Neuronal stem cell (in vitro differentiated cells): ENCODE data around the gene CYP20A1.

ENCODE experiments used
- DNase-seq: peaks from one replicate; pipeline ENCODE4 v3.0.0-alpha.2; 2013; ENCODE audit warnings: low spot score
- H2AFZ ChIP-seq: one replicate; pipeline ENCODE4 v1.6.1; 2013; ENCODE audit warnings: mild to moderate bottlenecking, low read length, inconsistent platforms
- H2AK5ac ChIP-seq: 2 replicates; pipeline ENCODE4 v1.6.1; 2013; ENCODE audit warnings: low read depth, mild to moderate bottlenecking, inconsistent platforms, low read length, moderate library complexity, mixed read lengths
- H2BK120ac ChIP-seq: 2 replicates; pipeline ENCODE4 v1.6.1; 2013; ENCODE audit warnings: low read depth, mild to moderate bottlenecking, inconsistent platforms, low read length, moderate library complexity, mixed read lengths
- H2BK12ac ChIP-seq: one replicate; pipeline ENCODE4 v1.6.1; 2013; ENCODE audit warnings: low read length, inconsistent platforms
- H2BK15ac ChIP-seq: 2 replicates; pipeline ENCODE4 v1.6.1; 2013; ENCODE audit warnings: mild to moderate bottlenecking, low read length, inconsistent platforms, mixed read lengths
- H2BK5ac ChIP-seq: one replicate; pipeline ENCODE4 v1.6.1; 2013; ENCODE audit warnings: inconsistent platforms, mild to moderate bottlenecking, low read length, moderate library complexity
- H3K14ac ChIP-seq: one replicate; pipeline ENCODE4 v1.6.1; 2013; ENCODE audit warnings: low read length, inconsistent platforms
- H3K18ac ChIP-seq: 2 replicates; pipeline ENCODE4 v1.6.1; 2013; ENCODE audit warnings: low read length, inconsistent platforms
- H3K23ac ChIP-seq: 2 replicates; pipeline ENCODE4 v1.6.1; 2013; ENCODE audit warnings: low read depth, mild to moderate bottlenecking, mixed read lengths, low read length, inconsistent platforms; ENCODE audit not compliant: poor library complexity
- H3K27ac ChIP-seq: replicated peaks from 3 replicates; pipeline ENCODE4 v1.5.1; 2013; ENCODE audit warnings: low read length, inconsistent platforms
- H3K27me3 ChIP-seq, 3 experiments: 2 replicates each; pipeline ENCODE4 v1.6.1; 2013; ENCODE audit warnings: low read length in 3 of 3, mild to moderate bottlenecking in 2 of 3, inconsistent platforms in 1 of 3, low read depth in 1 of 3, mixed read lengths in 1 of 3, moderate library complexity in 1 of 3; ENCODE audit not compliant: control insufficient read depth in 3 of 3, insufficient read depth in 3 of 3
- H3K36me3 ChIP-seq, 2 donors: replicated peaks in 1 of 2; 2 replicates each; pipeline ENCODE4 v1.6.1; 2013; ENCODE audit warnings: low read length in 2 of 2; ENCODE audit not compliant: control insufficient read depth in 2 of 2, insufficient read depth in 2 of 2
- H3K4ac ChIP-seq: 2 replicates; pipeline ENCODE4 v1.6.1; 2013; ENCODE audit warnings: inconsistent platforms, mild to moderate bottlenecking, low read length, moderate library complexity
- H3K4me1 ChIP-seq, 2 donors: 1 replicate in 1 of 2; 2 replicates in 1 of 2; pipeline ENCODE4 v1.6.1; 2013; ENCODE audit warnings: low read length in 2 of 2, low read depth in 1 of 2; ENCODE audit not compliant: control insufficient read depth in 2 of 2, insufficient read depth in 1 of 2
- H3K4me2 ChIP-seq: one replicate; pipeline ENCODE4 v1.6.1; 2013; ENCODE audit warnings: mild to moderate bottlenecking, low read length, inconsistent platforms; ENCODE audit not compliant: insufficient read depth, poor library complexity, severe bottlenecking
- H3K4me3 ChIP-seq, 2 donors: 2 replicates each; pipeline ENCODE4 v1.5.1; 2013; ENCODE audit warnings: low read length in 2 of 2, mild to moderate bottlenecking in 2 of 2, inconsistent platforms in 1 of 2, moderate library complexity in 1 of 2
- H3K79me1 ChIP-seq: one replicate; pipeline ENCODE4 v1.6.1; 2013; ENCODE audit warnings: low read depth, mild to moderate bottlenecking, inconsistent platforms, low read length, moderate library complexity
- H3K9ac ChIP-seq: one replicate; pipeline ENCODE4 v1.6.1; 2013; ENCODE audit warnings: mild to moderate bottlenecking, low read depth, low read length, inconsistent platforms; ENCODE audit not compliant: poor library complexity
- H3K9me3 ChIP-seq, 2 donors: replicated peaks in 1 of 2; 2 replicates each; pipeline versions ENCODE3 to v1.6.1; 2013; ENCODE audit warnings: low read length in 2 of 2, mild to moderate bottlenecking in 2 of 2, inconsistent platforms in 1 of 2, low read depth in 1 of 2, mixed read lengths in 1 of 2, moderate library complexity in 1 of 2; ENCODE audit not compliant: control insufficient read depth in 2 of 2, insufficient read depth in 1 of 2
- H4K8ac ChIP-seq: one replicate; pipeline ENCODE4 v1.6.1; 2013; ENCODE audit warnings: low read depth, mild to moderate bottlenecking, inconsistent platforms, low read length, moderate library complexity
- H4K91ac ChIP-seq: one replicate; pipeline ENCODE4 v1.6.1; 2013; ENCODE audit warnings: low read length, low read depth, mild to moderate bottlenecking, inconsistent platforms; ENCODE audit not compliant: poor library complexity
- WGBS, 2 donors: extraction: QIAGEN DNeasy Blood & Tissue Kit; methylation state at CpG; one replicate each; pipeline ENCODE4 v1.1.7; 2013; ENCODE audit warnings: missing lambda C conversion rate in 2 of 2, mixed read lengths in 1 of 2; ENCODE audit not compliant: insufficient read length in 2 of 2, insufficient replicate concordance in 1 of 2; ENCODE audit errors: extremely low coverage in 2 of 2; 5-methylcytosine and 5-hydroxymethylcytosine counted together

CYP20A1 gene

DNA sequence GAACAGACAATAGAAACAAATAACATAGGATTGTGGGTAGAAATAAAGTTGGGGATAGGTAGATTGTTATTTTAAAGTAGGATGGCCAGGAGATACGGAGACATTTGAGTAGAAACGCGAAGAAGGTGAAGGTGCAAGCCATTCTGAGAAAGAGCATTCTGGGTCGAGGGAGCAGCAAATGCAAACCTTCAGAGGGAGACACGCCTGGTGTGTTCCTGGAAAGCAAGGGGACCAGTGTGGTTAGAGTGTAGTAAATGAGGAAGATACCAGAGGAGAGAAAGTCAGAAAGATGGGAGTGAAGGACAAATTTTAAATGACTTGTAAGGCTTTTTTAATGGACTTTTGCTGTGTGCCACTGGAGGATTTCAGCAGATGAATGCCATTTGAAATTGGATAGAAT lies 1.7 kb downstream of the CYP20A1 start:
- 100% methylated on average over 1 to 2 of the region's 5 CpGs for WGBS, 2 donors
- no peak overlapping the region for H2AFZ ChIP-seq
- no peaks in the 10 kb centered on the region for H3K27me3 ChIP-seq
- no peak overlapping the region for H4K8ac ChIP-seq
- peaks cover 2 to 3% of the 10 kb centered on the region in 2 donors for H3K4me1 ChIP-seq
- H3K4me2 ChIP-seq: no peak overlapping the region
- no peak for DNase-seq
- no peak overlapping the region for H3K4ac ChIP-seq
- no peak overlapping the region for H3K4me3 ChIP-seq
- no peak overlapping the region for H2AK5ac ChIP-seq
- no peak overlapping the region for H2BK15ac ChIP-seq
- no peak overlapping the region for H4K91ac ChIP-seq
- H3K79me1 ChIP-seq: peaks cover 3% of the 10 kb centered on the region
- H3K27ac ChIP-seq: no peak overlapping the region
- H3K23ac ChIP-seq: no peak overlapping the region
- no peak overlapping the region for H2BK5ac ChIP-seq
- no peaks in the 10 kb centered on the region for H3K9me3 ChIP-seq
- H3K18ac ChIP-seq: no peak overlapping the region
- H3K9ac ChIP-seq: no peak overlapping the region
- no peak overlapping the region for H3K14ac ChIP-seq
- H2BK120ac ChIP-seq: no peak overlapping the region
- H2BK12ac ChIP-seq: no peak overlapping the region
- H3K36me3 ChIP-seq: peaks cover 0 to 37% of the 10 kb centered on the region in 2 donors

DNA sequence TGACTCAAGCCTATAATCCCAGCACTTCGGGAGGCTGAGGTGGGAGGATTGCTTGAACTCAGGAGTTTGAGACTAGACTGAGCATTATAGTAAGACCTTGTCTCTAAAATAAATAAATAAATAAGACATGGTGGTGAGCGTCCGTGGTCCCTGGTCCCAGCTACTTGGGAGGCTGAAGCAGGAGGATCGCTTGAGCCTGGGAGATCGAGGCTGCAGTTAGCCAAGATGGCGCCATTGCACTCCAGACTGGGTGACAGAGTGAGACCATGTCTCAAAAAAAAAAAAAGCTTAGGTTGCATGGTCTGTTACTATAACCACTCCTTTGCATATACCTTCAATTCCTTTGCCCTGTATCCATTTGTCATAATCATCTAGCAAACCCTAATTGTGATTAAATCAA lies 3.7 kb downstream of the CYP20A1 start:
- Histone ChIP-seq H3K79me1 (peaks cover 3% of the 10 kb centered on the region), H3K9ac (no peak overlapping the region), H3K27me3 (no peaks in the 10 kb centered on the region), H3K4ac (no peak overlapping the region), H3K14ac (no peak overlapping the region), H4K91ac (no peak overlapping the region), H2BK15ac (no peak overlapping the region), H4K8ac (no peak overlapping the region), H3K36me3 (peaks cover 2 to 57% of the 10 kb centered on the region in 2 donors), H2BK5ac (no peak overlapping the region), H2BK120ac (no peak overlapping the region), H3K4me1 (peaks cover 2 to 3% of the 10 kb centered on the region in 2 donors), H3K4me2 (no peak overlapping the region), H2BK12ac (no peak overlapping the region), H3K9me3 (no peaks in the 10 kb centered on the region), H3K18ac (no peak overlapping the region), H3K27ac (no peak overlapping the region), H2AFZ (no peak overlapping the region), H3K4me3 (no peak overlapping the region), H3K23ac (no peak overlapping the region), H2AK5ac (no peak overlapping the region)
- no CpG with 5 or more reads among the region's 6 CpGs for WGBS, 2 donors
- no peak for DNase-seq

DNA sequence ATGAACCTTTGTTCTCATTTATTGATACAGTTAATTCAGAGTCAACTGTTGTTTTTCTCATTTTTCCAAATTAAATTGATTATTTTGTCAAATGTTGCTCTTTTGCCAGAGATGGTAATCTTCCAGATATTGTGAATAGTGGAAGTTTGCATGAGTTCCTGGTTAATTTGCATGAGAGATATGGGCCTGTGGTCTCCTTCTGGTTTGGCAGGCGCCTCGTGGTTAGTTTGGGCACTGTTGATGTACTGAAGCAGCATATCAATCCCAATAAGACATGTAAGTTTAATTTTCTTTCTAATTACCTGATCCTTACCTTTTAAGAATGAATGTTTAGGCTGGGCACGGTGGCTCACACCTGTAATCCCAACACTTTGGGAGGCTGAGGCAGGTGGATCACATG lies 7.8 kb downstream of the CYP20A1 start:
- no CpG with 5 or more reads among the region's 3 CpGs for WGBS, 2 donors
- DNase-seq: no peak

DNA sequence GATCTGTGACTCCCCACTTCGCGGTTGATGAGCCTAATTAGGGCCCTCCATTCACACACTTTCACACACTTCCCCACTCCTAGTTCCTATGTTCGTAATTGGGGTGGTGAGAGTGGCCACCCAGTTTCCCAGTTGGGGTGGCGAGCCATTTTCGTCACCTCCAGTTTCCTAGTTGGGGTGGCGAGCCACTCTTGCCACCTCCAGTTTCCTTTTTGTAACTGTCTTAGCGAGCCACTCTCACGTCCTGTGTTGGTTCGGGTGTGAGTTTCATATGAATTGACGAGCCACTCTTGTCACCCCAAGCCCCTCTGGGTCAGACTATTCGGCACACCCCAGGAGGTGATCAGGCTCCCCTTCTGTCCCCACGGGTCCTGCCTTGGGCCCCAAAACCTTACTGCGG lies 14.0 kb downstream of the CYP20A1 start:
- Histone ChIP-seq H3K4ac (no peak overlapping the region), H3K79me1 (no peaks in the 10 kb centered on the region), H4K8ac (no peak overlapping the region), H3K9ac (no peak overlapping the region), H2BK120ac (no peak overlapping the region), H2BK5ac (no peak overlapping the region), H3K27me3 (no peaks in the 10 kb centered on the region), H3K4me2 (no peak overlapping the region), H3K18ac (no peak overlapping the region), H3K4me3 (no peak overlapping the region), H3K36me3 (peaks cover 4 to 89% of the 10 kb centered on the region in 2 donors), H3K9me3 (peaks cover 0 to 2% of the 10 kb centered on the region in 2 donors), H2AK5ac (no peak overlapping the region), H2AFZ (no peak overlapping the region), H3K23ac (no peak overlapping the region), H3K4me1 (no peaks in the 10 kb centered on the region), H3K14ac (no peak overlapping the region), H3K27ac (no peak overlapping the region), H2BK12ac (no peak overlapping the region), H4K91ac (no peak overlapping the region), H2BK15ac (no peak overlapping the region)
- no peak for DNase-seq
- WGBS, 2 donors: no CpG with 5 or more reads among the region's 13 CpGs

More for the DNA sequence above, 7.8 kb downstream of the CYP20A1 start:
- Histone ChIP-seq H3K27me3 (no peaks in the 10 kb centered on the region), H4K8ac (no peak overlapping the region), H2BK5ac (no peak overlapping the region), H3K36me3 (peaks cover 2 to 86% of the 10 kb centered on the region in 2 donors), H3K4ac (no peak overlapping the region), H2BK120ac (no peak overlapping the region), H2BK12ac (no peak overlapping the region), H4K91ac (no peak overlapping the region), H3K4me2 (no peak overlapping the region), H3K9ac (no peak overlapping the region), H2AFZ (no peak overlapping the region), H2BK15ac (no peak overlapping the region), H3K9me3 (no peaks in the 10 kb centered on the region), H3K27ac (no peak overlapping the region), H3K79me1 (peaks cover 2% of the 10 kb centered on the region), H3K18ac (no peak overlapping the region), H3K14ac (no peak overlapping the region), H2AK5ac (no peak overlapping the region), H3K23ac (no peak overlapping the region), H3K4me1 (no peaks in the 10 kb centered on the region), H3K4me3 (no peak overlapping the region)
